Astrocyte of the spinal cord (primary cell): ENCODE results near the gene NKAPD1.
A peak's percentile ranks its signal among the peaks of the same experiment; 100 is the strongest.

Experiments
- DNase-seq: peaks from one replicate; pipeline ENCODE4 v3.0.0; 2011; ENCODE audit warnings: low read depth, low spot score
- H3K4me3 ChIP-seq: 2 replicates; pipeline ENCODE4 v1.5.1; 2011; ENCODE audit warnings: low read depth, mild to moderate bottlenecking, low read length, moderate library complexity
- CTCF ChIP-seq: IDR thresholded peaks from 2 replicates; pipeline ENCODE4 v1.5.1; 2012; ENCODE audit warnings: low read depth, mild to moderate bottlenecking, low read length, inconsistent platforms
- in situ Hi-C: cut with HindIII; loops from 2 replicates; pipeline ENCODE4 v1.10.0; 2017; ENCODE audit warnings: low sequenced_read_pairs

NKAPD1 gene

GRCh38 chr11:112050721-112051120 lies 23.4 kb upstream of the NKAPD1 start:
- TF ChIP-seq CTCF, result no peak
- in situ Hi-C loops, result no loop called here
- H3K4me3 ChIP-seq, result no peak overlapping the region
- DNase-seq, result no peak

- DNase-seq, result no peak
- in situ Hi-C loops, result no loop called here
- TF ChIP-seq CTCF, result no peak
- no peak overlapping the region for H3K4me3 ChIP-seq
Observed at GRCh38 chr11:112051768-112052167, 22.3 kb upstream of the NKAPD1 start.

- no peak overlapping the region for H3K4me3 ChIP-seq
- in situ Hi-C loops, result no loop called here
- TF ChIP-seq CTCF, result no peak
- no peak for DNase-seq
Observed at GRCh38 chr11:112057170-112057569, 16.9 kb upstream of the NKAPD1 start.

GRCh38 chr11:112058103-112058502 lies 16.0 kb upstream of the NKAPD1 start:
- in situ Hi-C loops, result no loop called here
- TF ChIP-seq CTCF, result no peak
- no peak for DNase-seq
- H3K4me3 ChIP-seq, result no peak overlapping the region

GRCh38 chr11:112062923-112063322 lies 11.2 kb upstream of the NKAPD1 start:
- no peak overlapping the region for H3K4me3 ChIP-seq
- TF ChIP-seq CTCF, result no peak
- in situ Hi-C loops, result no loop called here
- no peak for DNase-seq

- DNase-seq, result peak; percentile 44
- no peak overlapping the region for H3K4me3 ChIP-seq
- TF ChIP-seq CTCF, result no peak
- in situ Hi-C loops, result no loop called here
Observed at GRCh38 chr11:112082729-112083128, 8.6 kb downstream of the NKAPD1 start.

- no peak for TF ChIP-seq CTCF
- peak overlapping the region; percentile 99 for H3K4me3 ChIP-seq
- DNase-seq, result peak; percentile 36
- in situ Hi-C loops, result no loop called here
Observed at GRCh38 chr11:112085822-112086421, 11.8 kb downstream of the NKAPD1 start.
